Measurements from ENCODE around the gene TRPM2. TPM values are rescaled to one million over a fixed set of nuclear protein-coding genes. Genes with fewer than 3 reads are reported as not detected.

The TRPM2 gene
- total and polyA plus RNA-seq, 2 of the 13 experiments (the other 11 are each of a cell fraction or from before 2014, with no cell fraction given), result 0.07 to 0.20 TPM

- TF ChIP-seq ZNF121 (CRISPR knock-in tag; IDR thresholded peaks at IDR 0.05) (no peak), ATF1 (CRISPR knock-in tag; IDR thresholded peaks at IDR 0.05) (no peak), KDM4B (CRISPR knock-in tag; IDR thresholded peaks at IDR 0.05) (no peak), ZNF597 (CRISPR knock-in tag; IDR thresholded peaks at IDR 0.05) (no peak), TSC22D2 (CRISPR knock-in tag; IDR thresholded peaks at IDR 0.05; ENCODE audit: borderline replicate concordance) (no peak), MYNN (CRISPR knock-in tag; IDR thresholded peaks at IDR 0.05; ENCODE audit: low read depth) (no peak), ASH2L (IDR thresholded peaks at IDR 0.05; ENCODE audit: insufficient read length, low read depth, low read length) (no peak), NFIC (IDR thresholded peaks at IDR 0.05; ENCODE audit: low read length) (no peak), FOXP4 (CRISPR knock-in tag; IDR thresholded peaks at IDR 0.05) (no peak), ZNF572 (CRISPR knock-in tag; IDR thresholded peaks at IDR 0.05) (no peak), TERF1 (CRISPR knock-in tag; IDR thresholded peaks at IDR 0.05) (no peak), ELF3 (CRISPR knock-in tag; IDR thresholded peaks at IDR 0.05) (no peak), ZNF563 (CRISPR knock-in tag; IDR thresholded peaks at IDR 0.05) (no peak), ZNF567 (CRISPR knock-in tag; IDR thresholded peaks at IDR 0.05; ENCODE audit: borderline replicate concordance) (no peak)
Measured at GRCh38 chr21:44485254-44485793, 131.9 kb downstream of the TRPM2 start (continued).

Measured in HepG2 (cell line).